CD8-positive, alpha-beta memory T cell (primary cell): Measurements from ENCODE around the gene NUTM2E. TPM values are rescaled to one million over a fixed set of nuclear protein-coding genes. Genes with fewer than 3 reads are reported as not detected.
"Not testable (repeated sequence)": the region's sequence is repeated elsewhere in the genome, so short reads cannot be mapped to it uniquely, and the experiment has no call there.

Experiments
- CTCF ChIA-PET: fragments of 350-600 bp; sonication (Branson Sonifier 250); formaldehyde crosslinking; loops from one replicate; lab custom pipeline; 2021; ENCODE audit warnings: antibody characterized with exemption; lab: Charles Lee
- POLR2A ChIA-PET: fragments of 350-600 bp; sonication (Branson Sonifier 250); formaldehyde crosslinking; loops from one replicate; lab custom pipeline; 2021; ENCODE audit warnings: antibody characterized with exemption; lab: Charles Lee
- DNase-seq, 5 donors: peaks; one replicate each; pipeline versions ENCODE4 v3.0.0 to v3.0.0-alpha.2; 2020 to 2022; ENCODE audit warnings: mixed read lengths in 1 of 5
- H3K27ac ChIP-seq: one replicate; pipeline ENCODE4 v1.7.0; 2013; ENCODE audit warnings: low read depth, mild to moderate bottlenecking, low read length, moderate library complexity
- H3K27me3 ChIP-seq: 2 replicates; pipeline ENCODE4 v1.7.0; 2013; ENCODE audit warnings: low read length, mild to moderate bottlenecking; ENCODE audit not compliant: insufficient read depth, poor library complexity, severe bottlenecking
- H3K36me3 ChIP-seq: 2 replicates; pipeline ENCODE4 v1.7.0; 2013; ENCODE audit warnings: mild to moderate bottlenecking, low read length, moderate library complexity; ENCODE audit not compliant: insufficient read depth
- H3K4me1 ChIP-seq: 2 replicates; pipeline ENCODE4 v1.7.0; 2013; ENCODE audit warnings: mild to moderate bottlenecking, low read length, moderate library complexity; ENCODE audit not compliant: insufficient read depth
- H3K4me3 ChIP-seq: 2 replicates; pipeline ENCODE4 v1.7.0; 2013; ENCODE audit warnings: mild to moderate bottlenecking, low read length
- H3K9me3 ChIP-seq: 2 replicates; pipeline ENCODE4 v1.7.0; 2013; ENCODE audit warnings: mild to moderate bottlenecking, low read length
- H3K27ac Mint-ChIP-seq, 8 donors: one replicate each; pipeline ENCODE4 v1.8.0; 2020 to 2021; ENCODE audit warnings: mixed read lengths in 8 of 8, mild to moderate bottlenecking in 6 of 8, inconsistent platforms in 3 of 8, moderate library complexity in 3 of 8
- H3K27me3 Mint-ChIP-seq, 2 donors: one replicate each; pipeline ENCODE4 v1.8.0; 2020 to 2021; ENCODE audit warnings: mixed read lengths in 2 of 2, mild to moderate bottlenecking in 1 of 2, moderate library complexity in 1 of 2
- H3K36me3 Mint-ChIP-seq, 3 donors: one replicate each; pipeline ENCODE4 v1.8.0; 2020 to 2021; ENCODE audit warnings: mixed read lengths in 3 of 3, inconsistent platforms in 1 of 3, mild to moderate bottlenecking in 1 of 3
- H3K4me1 Mint-ChIP-seq, 3 donors: one replicate each; pipeline ENCODE4 v1.8.0; 2020 to 2021; ENCODE audit warnings: mixed read lengths in 3 of 3, inconsistent platforms in 1 of 3, mild to moderate bottlenecking in 1 of 3
- H3K4me3 Mint-ChIP-seq, 7 donors: one replicate each; pipeline ENCODE4 v1.8.0; 2020 to 2021; ENCODE audit warnings: mixed read lengths in 7 of 7, mild to moderate bottlenecking in 6 of 7, moderate library complexity in 4 of 7, inconsistent platforms in 2 of 7
- H3K9me3 Mint-ChIP-seq, 5 donors: one replicate each; pipeline ENCODE4 v1.8.0; 2020 to 2022; ENCODE audit warnings: mixed read lengths in 5 of 5, mild to moderate bottlenecking in 3 of 5, moderate library complexity in 2 of 5, inconsistent platforms in 1 of 5
- polyA plus RNA-seq: library from polyadenylated mRNA; unstranded; fragments of 300-500 nt; fragmentation: Illumina TruSeq; gene quantifications from one replicate; pipeline ENCODE4 v1.2.3, GENCODE V29; 2021
- total RNA-seq, 2 experiments: library from RNA; stranded (reverse); gene quantifications; one replicate each; pipeline ENCODE4 v1.2.3, GENCODE V29; 2021

NUTM2E gene
- total and polyA plus RNA-seq, 3 experiments from 2014 or later = 0.11 to 0.20 TPM; not detected in 1

- H3K4me3 Mint-ChIP-seq, POLR2A ChIA-PET, DNase-seq, H3K9me3 ChIP-seq, H3K36me3 Mint-ChIP-seq, H3K4me1 ChIP-seq, H3K4me1 Mint-ChIP-seq, CTCF ChIA-PET, H3K27ac ChIP-seq, H3K27me3 ChIP-seq, H3K36me3 ChIP-seq, H3K27ac Mint-ChIP-seq, H3K9me3 Mint-ChIP-seq, H3K4me3 ChIP-seq: not testable (repeated sequence)
- peaks cover 4 to 11% of the 10 kb centered on the region in 2 donors for H3K27me3 Mint-ChIP-seq
These were observed 45.2 kb downstream of the NUTM2E start for GRCh38 chr10:79871729-79872128.

Other genes with a start within 250 kb of the NUTM2E start
- not detected for gene SFTPA1, start 215.8 kb upstream of the NUTM2E start, total RNA-seq
- not detected for gene SFTPA1, start 215.8 kb upstream of the NUTM2E start, polyA plus RNA-seq
- gene NUTM2B, start 123.5 kb upstream of the NUTM2E start, total RNA-seq = 1 to 10 TPM in 1 of 2 experiments, under 1 TPM in 1; 0.50 to 1.1 TPM
- not detected for gene NUTM2B, start 123.5 kb upstream of the NUTM2E start, polyA plus RNA-seq
- gene SFTPD, start 122.4 kb downstream of the NUTM2E start, total RNA-seq = not detected
- not detected for gene SFTPD, start 122.4 kb downstream of the NUTM2E start, polyA plus RNA-seq